Measurements from ENCODE around the gene MET.
"Not testable (repeated sequence)": the region's sequence is repeated elsewhere in the genome, so short reads cannot be mapped to it uniquely, and the experiment has no call there.

The MET gene

DNA sequence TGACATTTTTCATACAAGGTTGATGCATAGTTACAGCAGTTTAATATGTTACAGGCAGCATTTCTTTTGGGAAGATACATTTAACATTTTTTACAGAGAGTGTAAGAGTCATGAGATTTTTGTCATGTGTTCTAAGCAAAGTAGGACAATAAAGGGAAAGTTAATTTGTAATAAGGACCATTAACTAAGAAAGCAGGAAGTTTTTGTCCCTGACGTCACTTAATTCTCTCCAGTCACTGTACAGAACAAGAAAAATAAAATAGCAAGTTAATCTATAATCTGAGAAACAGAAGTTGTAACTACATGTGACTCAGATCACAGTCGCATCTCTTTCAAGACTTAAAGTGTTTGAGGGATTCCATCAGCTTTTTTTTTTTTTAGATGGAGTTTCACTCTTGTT, 140.9 kb downstream of the MET start:
- no peak for DNase-seq

DNA sequence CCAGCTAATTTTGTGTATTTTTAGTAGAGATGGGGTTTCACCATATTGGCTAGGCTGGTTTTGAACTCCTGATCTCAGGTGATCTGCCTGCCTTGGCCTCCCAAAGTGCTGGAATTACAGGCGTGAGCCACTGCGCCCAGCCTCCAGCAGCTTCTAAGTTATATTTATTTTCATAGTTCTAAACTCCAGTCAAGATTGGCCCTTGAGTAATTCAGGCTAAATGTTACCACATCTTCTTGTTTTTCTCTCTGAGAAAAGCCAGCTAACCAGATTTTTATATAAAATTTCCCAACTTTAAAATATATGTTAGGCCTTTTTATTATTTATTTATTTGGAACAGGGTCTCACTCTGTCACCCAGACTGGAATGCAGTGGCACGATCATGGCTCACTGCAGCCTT, 141.4 kb downstream of the MET start:
- DNase-seq, result not testable (repeated sequence)

DNA sequence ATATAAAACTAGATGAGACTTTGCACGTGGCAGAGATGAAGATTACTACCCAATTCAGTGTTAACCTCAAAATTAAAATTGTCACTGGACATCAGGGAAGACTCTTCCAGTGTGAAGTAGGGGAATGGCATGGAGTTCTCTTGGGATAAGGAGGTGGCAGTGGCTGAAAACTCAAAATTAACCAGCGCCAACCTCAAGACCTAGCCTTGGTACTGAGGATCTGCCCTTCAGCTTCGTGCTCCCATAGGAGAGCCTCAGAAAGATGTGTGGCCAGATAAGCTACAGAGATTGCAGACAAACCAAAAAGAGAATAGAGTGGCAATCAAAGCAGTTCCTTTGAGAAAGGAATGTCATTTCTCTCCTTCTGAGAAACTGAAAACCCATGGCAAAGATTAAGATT, 143.0 kb downstream of the MET start:
- no peak for DNase-seq

DNA sequence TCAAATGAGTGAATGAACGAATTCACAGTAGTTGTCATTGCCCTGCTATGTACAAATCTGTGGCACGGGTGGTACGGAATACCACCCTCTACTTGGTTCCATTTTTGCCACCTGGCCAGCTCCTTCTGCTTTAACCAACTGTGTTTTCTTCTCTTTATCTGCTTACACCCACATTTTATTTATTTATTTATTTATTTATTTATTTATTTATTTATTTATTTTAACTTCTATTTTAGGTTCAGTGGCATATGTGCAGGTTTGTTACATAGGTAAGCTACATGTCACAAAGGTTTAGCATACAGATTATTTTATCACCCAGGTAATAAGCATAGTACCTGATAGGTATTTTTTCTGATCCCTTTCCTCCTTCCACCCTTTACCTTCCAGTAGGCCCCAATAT, 148.2 kb downstream of the MET start:
- no peak for DNase-seq

DNA sequence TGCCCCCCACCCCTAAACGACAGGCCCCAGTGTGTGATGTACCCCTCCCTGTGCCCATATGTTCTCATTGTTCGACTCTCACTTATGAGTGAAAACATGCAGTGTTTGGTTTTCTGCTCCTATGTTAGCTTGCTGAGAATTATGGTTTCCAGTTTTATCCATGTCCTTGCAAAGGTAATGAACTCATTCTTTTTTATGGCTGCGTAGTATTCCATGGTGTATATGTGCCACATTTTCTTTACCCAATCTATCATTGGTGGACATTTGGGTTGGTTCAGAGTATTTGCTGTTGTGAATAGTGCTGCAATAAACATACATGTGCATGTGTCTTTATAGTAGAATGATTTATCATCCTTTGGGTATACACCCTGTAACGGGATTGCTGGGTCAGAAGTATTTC, 149.7 kb downstream of the MET start:
- not testable (repeated sequence) for DNase-seq

DNA sequence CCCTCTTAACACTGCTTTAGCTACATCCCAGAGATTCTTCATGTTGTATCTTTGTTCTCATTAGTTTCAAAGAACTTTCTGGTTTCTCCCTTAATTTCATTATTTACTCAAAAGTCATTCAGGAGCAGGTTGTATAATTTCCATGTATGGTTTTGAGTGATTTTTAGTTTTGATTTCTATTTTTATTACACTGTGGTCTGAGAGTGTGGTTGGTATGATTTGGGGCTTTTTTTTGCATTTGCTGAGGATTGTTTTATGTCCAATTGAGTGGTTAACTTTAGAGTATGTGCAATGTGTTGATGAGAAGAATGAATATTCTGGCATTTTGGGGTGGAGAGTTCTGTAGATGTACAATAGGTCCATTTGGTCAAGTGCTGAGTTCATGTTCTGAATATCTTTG, 152.5 kb downstream of the MET start:
- no peak for DNase-seq

DNA sequence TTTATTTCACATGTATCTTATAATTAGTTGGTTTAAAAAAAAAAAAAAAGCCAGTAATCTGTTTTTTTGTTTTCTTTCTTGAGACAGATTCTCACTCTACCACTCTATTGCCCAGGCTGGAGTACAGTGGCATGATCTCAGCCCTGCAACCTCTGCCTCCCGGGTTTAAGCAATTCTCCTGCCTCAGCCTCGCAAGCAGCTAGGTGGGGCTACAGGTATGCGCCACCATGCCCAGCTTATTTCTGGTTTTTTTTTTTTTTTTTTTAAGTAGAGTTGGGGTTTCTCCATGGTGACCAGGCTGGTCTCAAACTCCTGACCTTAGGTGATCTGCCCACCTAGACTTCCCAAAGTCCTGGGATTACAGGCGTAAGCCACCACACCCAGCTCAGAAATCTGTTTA, 156.3 kb downstream of the MET start:
- DNase-seq, result no peak

DNA sequence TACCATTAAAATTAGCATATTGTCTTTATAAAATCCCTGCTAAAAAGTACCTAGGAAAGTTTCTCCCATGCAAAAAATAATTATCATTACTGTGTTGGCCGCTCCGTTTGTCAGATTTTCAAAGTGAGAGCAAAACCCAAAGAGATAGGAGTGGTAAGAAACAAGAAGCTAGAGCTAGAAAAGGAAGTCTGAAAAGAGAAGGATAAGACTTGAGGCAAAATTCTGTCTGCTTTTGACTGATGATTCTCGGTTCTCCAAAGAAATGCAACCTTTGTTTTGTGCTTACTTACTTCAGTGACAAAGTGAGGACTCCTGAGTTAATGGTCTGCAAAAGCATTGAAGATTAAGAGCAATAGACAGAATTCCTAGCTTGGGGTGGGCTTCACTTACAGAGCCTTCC, 157.0 kb downstream of the MET start:
- no peak for DNase-seq

DNA sequence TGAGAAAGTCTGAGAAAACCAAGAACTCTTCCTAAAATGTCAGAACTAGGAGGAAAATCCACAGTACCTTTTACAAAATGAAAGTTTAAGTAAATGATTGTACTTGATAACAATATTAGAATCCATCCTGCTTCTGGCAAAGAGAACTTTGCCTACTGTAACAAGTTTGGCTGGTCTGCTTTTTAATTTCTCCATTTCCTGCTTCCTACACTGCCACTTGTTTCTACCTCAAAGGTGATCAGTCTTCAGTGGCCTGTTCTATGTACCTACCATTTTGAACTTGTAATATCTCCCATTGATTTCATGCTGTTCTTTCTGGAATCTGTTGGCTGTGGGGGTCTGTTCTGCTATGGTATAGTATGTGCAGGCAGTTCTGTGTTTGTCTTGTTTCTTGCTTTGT, 157.5 kb downstream of the MET start:
- no peak for DNase-seq

DNA sequence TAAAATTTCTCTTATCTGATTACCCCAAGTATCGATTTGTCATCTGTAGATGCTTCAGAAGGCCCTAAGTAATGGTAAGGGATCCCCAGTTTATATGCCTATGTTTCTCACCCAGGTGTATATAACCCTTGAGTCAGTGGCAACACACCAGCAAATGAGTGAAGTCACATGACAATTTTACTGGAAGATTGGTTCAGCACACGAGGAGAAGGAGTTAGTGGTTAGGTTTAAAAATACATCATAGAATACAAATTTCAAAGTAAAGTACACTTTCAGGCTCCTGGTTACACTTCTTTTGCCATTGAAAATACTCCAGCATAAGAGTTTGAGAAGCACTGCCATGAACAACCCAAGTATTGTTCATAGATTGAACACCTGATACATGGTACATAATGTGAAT, 160.7 kb downstream of the MET start:
- DNase-seq, result no peak

DNA sequence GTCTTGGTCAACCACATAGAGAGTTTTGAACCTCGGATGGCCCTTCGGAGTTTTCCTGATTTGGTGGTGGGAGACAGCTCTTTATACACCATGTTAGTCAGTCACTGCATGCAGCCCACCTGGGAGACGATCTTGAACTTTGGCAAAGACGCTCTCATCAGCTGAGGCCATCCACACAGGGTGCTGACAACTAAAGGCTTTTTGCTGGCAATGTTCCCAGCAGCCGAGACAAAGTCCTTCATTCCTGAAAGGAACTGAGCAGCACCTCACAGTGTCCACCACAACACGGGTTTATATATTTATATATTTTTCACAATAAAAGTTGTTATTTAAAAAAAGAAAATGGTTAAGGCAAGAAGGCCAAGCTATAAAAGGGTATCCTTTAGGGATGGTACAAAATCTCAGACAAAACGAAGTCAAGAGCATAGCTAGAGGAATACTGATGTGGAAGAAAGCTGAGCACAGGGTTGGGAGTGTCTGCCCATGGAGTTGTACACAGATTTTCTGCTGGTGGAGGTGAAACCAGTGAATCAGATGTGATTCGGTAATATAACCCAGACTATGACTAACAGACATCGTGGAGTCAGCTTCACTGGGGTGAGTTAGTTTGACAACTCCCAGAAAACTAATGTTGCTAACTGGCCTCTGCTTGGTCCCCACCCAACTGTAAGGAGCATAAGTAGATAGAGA, 163.0 kb downstream of the MET start:
- no peak for DNase-seq

DNA sequence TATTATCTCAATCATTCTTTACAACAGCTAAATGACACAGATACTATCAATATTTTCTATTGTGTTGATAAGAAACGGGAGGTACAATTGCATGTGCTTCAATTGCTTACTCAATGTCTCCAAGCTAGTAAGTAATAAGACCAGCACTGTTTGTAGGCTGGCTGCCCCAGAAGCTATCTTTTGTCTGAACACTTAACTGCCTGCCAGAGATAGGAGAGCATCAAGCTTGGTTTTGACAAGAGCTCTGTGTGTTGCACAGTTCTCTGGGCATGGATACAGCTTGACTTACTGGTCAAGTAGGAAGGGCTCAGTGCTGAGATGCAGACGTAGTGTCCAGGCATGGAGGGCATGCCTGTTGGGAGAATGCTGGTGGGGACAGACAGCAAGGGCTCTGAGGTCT, 164.1 kb downstream of the MET start:
- DNase-seq, result no peak

DNA sequence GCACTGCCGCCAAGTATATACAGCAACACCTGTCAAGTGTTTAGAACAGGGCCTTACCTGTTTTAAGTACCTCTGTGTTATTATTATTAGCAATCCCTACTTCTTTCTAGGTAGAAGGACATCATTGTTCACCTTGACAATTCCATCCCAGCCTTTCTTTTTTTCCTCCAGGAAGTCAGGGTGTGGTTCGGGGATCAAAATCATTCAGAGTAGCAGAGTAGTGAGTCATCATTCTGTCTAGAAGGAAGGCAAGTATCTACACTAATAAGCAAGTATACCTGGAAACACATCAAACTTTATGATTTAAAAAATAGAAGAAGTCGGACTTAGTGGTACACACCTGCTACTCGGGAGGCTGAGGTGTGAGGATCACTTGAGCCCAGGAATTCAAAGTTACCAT, 164.9 kb downstream of the MET start:
- DNase-seq, result no peak

DNA sequence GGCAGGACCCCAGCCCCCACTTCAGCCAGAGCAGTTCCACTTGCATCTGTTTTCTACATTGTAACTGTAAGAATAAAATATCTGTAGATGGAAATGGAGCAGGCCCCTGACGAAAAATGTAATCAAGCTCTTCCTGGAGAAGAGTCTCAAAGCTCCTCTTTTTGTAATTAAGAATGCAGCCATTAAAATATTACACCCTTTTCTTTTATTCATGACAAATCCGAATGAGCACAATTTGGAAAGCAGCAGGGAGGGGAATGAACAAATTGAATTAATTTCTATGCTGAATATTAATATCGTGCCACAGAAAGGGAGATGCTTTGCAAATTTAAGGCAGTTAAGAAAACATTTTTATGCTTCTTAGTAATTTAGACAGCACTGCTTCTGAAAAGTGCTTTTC, 165.6 kb downstream of the MET start:
- DNase-seq, result no peak

DNA sequence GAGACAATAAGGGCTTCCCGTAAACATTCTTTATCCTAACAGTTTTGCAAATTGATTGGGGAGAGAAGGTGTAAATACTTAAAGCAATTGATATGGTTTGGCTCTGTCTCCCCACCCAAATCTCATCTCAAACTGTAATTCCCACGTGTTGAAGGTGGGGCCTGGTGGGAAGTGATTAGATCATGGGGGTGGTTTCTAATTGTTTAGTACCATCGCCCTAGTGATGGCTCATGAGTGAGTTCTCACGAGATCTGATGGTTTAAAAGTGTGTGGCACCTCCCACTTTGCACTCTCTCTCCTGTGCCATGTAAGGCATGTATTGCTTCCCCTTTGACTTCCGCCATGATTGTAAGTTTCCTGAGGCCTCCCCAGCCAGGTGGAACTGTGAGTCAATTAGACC, 168.3 kb downstream of the MET start:
- DNase-seq, result no peak

DNA sequence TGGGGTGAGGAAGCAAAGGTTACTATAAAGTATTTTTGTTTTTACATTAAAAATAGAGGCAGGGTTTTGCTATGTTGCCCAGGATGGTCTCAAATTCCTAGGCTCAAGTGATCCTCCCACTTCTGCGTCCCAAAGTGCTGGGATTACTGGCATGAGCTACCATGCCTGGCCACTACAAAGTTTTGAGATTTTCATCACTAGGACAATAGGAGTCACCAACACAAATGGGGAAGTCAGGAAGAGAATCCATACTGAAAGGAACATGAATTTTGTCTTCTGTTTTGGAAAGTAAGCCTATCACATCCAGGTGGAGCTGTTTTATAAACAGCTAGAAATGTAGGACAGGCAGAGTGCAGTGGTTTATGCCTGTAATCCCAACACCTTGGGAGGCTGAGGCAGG, 170.4 kb downstream of the MET start:
- DNase-seq, result no peak

DNA sequence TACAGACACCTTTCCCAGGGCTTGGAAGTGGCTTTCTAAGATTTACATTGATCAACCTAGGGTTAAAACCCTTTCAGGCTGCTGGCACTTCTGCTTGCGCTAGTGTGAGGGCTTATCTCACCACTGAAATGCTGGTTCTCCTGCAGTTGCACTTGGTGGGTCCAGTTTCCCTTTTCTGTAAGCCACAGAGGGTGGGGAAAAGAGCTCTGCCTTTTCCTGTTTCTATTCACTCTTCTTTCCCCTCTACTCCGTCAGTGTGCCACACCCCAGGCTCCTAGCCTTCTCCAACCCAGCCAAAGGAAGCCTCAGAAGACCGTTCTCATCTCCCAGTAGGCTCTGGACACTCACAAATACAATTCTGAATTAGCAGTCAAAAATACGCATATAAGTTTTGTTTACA, 171.4 kb downstream of the MET start:
- no peak for DNase-seq
